ENCODE results near the gene PRDX2.
"Not testable (repeated sequence)": the region's sequence is repeated elsewhere in the genome, so short reads cannot be mapped to it uniquely, and the experiment has no call there.

PRDX2 gene

DNA sequence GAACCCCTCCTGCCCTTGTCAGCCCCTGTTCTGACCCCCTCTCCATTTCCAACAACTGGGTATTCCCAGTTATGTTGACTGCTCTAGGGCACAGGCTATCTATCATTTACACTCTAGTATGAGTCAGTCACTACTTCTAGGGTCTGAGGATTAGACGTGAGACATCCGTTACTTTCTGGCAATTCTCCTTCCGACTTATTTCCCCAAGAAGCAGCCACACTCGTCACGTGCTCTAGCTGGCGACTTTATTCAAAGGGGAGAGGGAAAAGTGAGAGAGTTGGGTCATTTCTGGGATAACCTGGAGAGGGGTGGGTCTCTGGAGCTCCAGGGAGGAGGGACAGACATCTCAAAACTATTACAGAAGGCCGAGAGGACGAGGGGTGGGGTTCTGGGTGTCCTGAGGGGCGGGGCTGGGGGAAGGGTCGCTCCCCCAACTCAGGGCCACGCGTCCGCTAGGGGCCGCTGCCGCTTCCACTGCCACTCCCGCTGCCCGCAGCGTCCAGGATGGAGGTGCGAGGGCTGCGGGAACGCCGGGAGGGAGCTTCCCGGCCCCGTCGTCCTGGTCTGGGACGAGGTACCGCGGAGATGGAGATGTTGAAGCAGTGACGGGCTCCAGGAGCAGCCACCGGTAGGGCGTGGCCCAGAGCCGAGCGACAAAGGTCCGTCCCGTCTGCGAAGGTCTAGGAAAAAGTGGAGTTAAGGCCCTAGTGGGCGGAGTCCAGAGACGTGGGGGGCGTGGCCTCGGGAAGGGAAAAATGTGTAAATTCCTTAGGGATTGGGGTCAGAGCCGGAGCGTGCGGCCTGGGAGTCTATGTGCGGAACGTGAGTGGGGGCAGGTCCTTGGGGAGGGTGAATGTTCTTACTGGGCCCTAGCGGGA is 23.9 kb upstream of the PRDX2 start:
- DNase-seq, result peak; percentile 40

- no peak for DNase-seq
Observed at GRCh38 chr19:12821761-12822160, 20.2 kb upstream of the PRDX2 start.

DNA sequence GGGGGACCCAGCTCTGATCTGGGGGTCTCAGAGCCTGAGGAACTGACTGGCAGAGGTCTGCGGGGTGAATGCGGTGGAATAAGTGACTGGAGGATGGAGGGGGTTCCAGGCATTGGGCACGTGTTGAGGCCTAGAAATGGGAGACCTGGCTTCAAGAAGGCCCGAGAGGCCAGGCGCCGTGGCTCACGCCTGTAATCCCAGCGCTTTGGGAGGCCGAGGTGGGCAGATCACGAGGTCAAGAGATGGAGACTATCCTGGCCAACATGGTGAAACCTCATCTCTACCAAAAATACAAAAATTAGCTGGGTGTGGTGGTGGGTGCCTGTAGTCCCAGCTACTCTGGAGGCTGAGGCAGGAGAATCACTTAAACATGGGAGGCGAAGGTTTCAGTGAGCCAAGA is 16.2 kb upstream of the PRDX2 start:
- DNase-seq, result not testable (repeated sequence)

GRCh38 chr19:12817188-12817587 is 15.6 kb upstream of the PRDX2 start:
- DNase-seq, result not testable (repeated sequence)

DNA sequence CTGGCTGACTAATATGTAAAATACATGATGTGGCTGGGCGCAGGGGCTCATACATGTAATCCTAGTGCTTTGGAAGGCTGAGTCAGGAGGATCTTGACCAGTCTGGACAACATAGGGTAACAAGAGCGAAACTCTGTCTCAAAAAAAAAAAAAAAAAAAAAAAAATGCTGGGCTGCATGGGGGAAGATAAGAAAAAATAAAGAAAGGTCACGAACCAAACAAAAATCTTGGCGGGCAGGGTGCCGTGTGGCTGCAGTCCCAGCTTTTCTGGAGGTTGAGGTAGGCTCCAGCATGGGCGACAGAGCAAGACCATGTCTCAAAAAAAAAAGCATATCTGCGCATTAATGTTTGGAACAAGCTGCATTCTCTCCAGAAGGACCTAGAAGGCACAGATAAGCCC is 13.5 kb upstream of the PRDX2 start:
- no peak for DNase-seq

GRCh38 chr19:12806242-12807081 is 4.9 kb upstream of the PRDX2 start, which contains the start of gene RNASEH2A:
Gene RNASEH2A, plus strand, starts transcription at chr19:12806584. Its CDS starts 90 bp downstream, at chr19:12806674.
- peak; percentile 91 for DNase-seq

DNA sequence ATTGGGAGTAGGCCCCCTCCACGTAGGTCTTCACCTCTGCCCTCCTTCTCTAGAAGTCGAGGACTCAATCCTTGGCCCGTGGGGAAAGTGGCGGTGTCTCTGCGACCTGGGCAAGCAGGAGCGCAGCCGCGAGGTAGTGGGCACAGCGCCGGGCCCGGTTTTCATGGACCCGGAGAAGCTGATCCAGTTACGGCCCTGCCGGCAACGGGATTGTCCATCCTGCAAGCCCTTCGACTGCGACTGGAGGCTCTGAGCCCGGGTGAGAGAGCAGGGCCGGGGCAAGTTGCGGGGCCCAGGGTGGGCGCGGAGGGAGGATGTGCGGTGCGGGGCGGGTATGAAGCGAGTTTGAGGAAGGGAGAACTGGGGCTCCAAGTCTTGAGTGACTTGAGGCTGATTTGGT is 2.5 kb upstream of the PRDX2 start:
- DNase-seq, result no peak

DNA sequence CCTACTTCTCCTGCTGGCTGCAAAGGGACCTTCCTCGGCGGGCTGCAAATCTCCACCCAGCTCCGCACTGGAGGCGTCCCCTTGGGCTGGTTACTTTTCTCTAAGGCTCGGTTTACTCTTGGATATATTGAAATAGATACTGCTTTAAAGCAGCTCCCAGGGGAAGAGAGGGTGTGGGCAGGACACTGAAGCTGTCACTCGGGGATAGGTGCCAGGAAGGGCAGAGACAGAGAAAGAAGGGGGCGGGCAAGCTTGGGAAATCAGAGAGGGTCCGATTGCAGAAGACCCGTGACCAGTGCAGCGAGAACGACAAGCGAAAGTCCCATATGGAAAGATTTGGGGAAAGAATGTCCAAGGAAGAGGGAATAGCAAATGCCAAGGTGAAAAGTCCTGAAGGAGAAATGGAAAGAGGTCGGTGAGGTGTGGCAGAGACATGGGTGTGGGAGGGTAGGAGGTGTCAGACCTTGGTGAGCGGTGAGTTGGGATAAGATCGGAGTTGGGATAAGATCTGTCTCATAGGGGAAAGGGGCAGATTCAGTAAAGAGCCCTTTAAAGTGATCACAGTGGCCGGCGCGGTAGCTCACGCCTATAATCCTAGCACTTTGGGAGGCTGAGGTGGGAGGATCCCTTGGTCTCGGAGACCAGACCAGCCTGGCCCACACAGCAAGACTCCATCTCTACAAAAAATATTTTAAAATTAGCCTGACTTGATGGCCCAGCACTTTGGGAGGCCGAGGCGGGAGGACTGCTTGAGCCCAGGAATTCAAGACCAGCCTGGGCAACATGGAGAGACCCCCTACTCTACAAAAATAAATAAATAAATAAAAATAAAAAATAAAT is 887 bp upstream of the PRDX2 start:
- no peak for DNase-seq

DNA sequence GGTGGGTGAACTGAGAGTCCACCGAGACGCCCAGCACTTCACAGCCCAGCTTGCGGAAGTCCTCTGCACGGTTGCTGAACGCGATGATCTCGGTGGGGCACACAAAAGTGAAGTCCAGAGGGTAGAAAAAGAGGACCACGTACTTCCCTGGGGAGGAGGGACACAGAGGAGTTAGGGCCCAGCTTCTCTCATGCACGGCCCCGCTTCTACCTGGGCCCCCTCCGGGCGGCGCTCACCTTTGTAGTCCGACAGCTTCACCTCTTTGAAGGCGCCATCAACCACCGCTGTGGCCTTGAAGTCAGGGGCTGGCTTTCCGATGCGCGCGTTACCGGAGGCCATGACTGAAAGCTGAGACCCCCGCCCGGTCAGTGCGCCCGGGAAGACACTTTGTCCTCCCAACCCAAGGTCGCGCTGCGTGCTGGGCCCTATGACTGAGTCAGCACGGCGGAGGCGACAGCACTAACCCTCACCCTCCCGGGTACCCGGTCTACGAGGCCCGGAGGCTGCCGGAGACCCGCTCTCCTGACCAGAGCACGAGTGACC is 606 bp downstream of the PRDX2 start:
- DNase-seq, result peak; percentile 37

GRCh38 chr19:12800466-12800770 is 1.2 kb downstream of the PRDX2 start:
- DNase-seq, result no peak

GRCh38 chr19:12799742-12800465 is 1.7 kb downstream of the PRDX2 start:
- no peak for DNase-seq

DNA sequence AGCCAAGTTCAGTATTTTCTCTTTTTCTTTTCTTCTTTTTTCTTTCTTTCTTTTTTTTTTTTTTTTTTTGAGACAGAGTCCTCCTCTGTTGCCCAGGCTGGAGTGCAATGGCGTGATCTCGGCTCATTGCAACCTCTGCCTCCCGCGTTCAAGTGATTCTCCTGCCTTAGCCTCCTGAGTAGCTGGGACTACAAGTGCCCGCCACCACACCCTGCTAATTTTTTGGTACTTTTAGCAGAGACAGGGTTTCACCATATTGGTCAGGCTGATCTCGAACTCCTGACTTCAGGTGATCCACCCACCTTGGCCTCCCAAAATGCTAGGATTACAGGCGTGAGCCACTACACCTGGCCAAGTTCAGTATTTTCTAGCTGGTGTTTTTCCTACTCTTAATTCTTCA is 4.0 kb downstream of the PRDX2 start:
- DNase-seq, result not testable (repeated sequence)

DNA sequence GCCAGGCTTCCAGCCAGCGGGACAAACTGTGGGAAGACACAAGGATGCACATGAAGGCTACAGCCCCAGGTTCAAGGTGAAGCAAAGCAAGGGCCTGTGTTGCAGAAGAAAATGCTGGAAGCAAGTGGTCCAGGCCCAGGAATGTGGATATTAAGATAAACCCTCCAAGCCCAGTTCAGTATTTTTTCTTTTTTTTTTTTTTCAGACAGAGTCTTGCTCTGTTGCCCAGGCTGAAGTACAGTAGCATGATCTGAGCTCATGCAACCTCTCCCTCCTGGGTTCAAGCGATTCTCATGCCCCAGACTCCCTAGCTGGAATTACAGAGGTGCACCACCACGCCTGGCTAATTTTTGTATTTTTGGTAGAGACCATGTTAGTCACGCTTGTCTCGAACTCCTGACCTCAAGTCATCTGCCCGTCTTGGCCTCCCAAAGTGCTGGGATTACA is 4.4 kb downstream of the PRDX2 start:
- DNase-seq, result no peak

DNA sequence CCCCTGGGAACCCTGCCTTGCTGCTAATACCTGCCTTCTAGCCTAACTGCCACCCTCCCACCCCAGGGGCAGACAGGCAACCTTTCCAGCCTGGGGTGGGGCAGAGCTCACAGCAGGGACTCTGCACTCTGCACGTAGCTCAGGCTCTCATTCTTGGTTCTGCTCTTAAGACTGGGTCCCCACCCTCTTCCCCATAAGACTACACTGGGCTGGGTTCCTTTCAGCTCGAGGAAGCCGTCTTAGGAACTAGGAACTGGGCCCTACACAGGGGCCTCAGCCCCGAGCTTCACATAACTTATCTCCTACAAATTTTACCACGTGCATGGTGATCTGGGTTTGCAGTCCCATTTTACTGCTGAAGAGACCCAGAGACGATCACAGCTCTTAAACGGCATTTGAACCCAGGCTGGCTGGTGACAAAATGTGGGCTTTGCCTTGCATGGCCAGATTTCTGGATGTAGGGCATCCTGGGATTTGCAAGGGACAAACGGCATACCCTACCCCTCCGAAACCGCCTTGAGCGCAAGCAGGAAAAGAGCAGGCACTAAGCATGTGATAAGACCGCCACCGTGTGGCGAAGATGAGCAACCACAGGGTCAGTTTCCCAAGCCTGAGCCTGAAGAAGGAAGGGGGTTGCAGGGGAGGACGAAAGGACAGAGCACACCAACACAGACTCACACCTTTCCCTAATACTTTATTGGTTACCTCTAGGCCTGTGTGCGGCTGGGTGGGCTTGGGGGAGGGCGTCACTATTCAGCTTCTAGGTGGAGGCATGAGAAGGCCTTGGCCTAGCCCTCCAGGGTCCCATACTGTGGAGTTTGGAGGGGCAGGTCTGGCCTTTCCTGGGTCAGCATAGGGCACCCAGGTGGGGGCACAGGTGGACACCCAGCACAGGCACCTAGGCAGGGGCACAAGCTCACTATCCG is 5.2 kb downstream of the PRDX2 start:
- peak; percentile 81 for DNase-seq

DNA sequence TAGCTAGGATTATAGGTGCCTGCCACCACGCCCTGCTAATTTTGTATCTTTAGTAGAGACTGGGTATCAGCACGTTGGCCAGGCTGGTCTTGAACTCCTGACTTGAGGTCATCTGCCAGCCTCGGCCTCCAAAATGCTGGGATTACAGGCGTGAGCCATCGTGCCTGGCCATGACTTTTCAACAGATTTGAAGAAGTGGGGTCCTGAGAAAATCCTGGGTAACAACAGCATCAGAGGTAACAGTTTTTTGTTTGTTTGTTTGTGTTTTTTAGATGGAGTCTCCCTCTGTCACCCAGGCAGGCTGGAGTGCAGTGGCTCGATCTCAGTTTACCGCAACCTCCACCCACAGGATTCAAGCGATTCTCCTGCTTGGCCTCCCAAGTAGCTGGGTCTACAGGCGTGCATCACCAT is 6.6 kb downstream of the PRDX2 start:
- DNase-seq, result no peak

- no peak for DNase-seq
Observed at GRCh38 chr19:12794196-12794941, 7.2 kb downstream of the PRDX2 start.

DNA sequence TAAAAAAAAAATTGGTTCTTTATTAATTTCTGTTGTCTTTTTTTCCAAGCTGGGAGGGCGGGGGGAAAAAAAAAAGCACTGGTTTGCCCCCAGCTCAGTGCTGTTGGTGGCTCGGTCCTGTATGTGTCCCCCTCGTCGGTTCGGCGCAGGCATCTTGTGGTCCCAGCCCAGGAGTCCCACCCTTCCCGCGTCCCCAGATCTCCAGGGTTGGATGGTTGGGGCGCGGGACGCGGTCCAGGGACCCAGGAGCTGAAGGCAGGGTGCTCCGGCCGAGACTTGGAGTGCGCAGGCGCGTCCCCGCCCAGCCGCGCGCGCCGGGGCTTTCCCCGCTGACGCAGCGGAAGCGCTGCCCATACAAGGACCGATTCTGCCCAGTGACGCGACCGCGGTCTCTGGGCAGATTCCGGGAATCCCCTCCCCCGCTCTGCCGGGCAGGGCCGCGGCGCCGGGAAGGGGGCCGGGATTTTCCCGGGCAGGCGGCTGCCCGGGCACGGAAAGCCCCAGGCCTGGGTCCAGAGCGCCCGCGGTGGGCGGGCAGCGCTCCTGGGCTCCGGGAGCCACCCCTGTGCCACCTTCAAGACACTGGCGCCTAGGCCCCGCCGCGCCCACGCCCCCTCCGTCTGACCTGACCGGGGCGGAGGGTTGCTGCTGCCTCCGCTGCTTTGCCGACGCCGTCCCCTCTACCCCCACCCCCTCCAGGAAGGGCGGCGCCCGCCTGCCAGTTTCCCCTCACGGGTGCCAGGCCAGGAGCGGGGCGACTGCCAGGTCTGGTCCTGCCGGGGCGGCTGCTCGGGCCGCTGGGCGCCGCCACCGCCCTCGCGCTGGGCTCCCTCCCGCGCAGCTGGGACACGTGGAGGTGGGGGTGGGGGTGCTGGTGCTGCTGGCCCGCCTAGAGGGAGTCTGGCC is 8.1 kb downstream of the PRDX2 start:
- peak; percentile 94 for DNase-seq

DNA sequence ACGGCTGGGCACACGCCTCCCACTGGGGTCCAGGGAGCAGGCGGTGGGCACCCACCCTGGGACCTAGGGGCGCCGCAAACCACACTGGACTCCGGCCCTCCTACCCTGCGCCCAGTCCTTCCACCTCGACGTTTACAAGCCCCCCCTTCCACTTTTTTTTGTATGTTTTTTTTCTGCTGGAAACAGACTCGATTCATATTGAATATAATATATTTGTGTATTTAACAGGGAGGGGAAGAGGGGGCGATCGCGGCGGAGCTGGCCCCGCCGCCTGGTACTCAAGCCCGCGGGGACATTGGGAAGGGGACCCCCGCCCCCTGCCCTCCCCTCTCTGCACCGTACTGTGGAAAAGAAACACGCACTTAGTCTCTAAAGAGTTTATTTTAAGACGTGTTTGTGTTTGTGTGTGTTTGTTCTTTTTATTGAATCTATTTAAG is 8.7 kb downstream of the PRDX2 start:
- peak; percentile 22 for DNase-seq
